Kidney epithelial cell (primary cell): Measurements from ENCODE around the gene SLC51B. TPM values are rescaled to one million over a fixed set of nuclear protein-coding genes. Genes with fewer than 3 reads are reported as not detected.

Source experiments
- DNase-seq: peaks from one replicate; pipeline ENCODE4 v3.0.0-alpha.2; 2010; ENCODE audit warnings: low read depth
- H3K27me3 ChIP-seq: 2 replicates; pipeline ENCODE4 v1.6.0; 2011; ENCODE audit warnings: low read length; ENCODE audit not compliant: control insufficient read depth, insufficient read depth
- H3K36me3 ChIP-seq: 2 replicates; pipeline ENCODE4 v1.5.1; 2011; ENCODE audit warnings: low read length; ENCODE audit not compliant: control insufficient read depth, insufficient read depth
- H3K4me3 ChIP-seq: 2 replicates; pipeline ENCODE4 v1.5.1; 2011; ENCODE audit warnings: low read depth, mild to moderate bottlenecking, control low read depth, low read length
- total RNA-seq: library from RNA; depleted of rRNA; stranded (reverse); fragments of >200 nt; gene quantifications from 2 replicates; pipeline ENCODE4 v1.2.3, GENCODE V29; 2015
- TF ChIP-seq, protein P1 (sequence below): IDR thresholded peaks from 2 replicates; pipeline ENCODE4 v1.5.1; 2011; ENCODE audit warnings: mild to moderate bottlenecking, moderate library complexity, low read length, control low read depth, inconsistent platforms; ENCODE audit not compliant: insufficient read depth, poor library complexity, severe bottlenecking

Gene SLC51B
- total RNA-seq, result not detected in 2 replicates

DNA sequence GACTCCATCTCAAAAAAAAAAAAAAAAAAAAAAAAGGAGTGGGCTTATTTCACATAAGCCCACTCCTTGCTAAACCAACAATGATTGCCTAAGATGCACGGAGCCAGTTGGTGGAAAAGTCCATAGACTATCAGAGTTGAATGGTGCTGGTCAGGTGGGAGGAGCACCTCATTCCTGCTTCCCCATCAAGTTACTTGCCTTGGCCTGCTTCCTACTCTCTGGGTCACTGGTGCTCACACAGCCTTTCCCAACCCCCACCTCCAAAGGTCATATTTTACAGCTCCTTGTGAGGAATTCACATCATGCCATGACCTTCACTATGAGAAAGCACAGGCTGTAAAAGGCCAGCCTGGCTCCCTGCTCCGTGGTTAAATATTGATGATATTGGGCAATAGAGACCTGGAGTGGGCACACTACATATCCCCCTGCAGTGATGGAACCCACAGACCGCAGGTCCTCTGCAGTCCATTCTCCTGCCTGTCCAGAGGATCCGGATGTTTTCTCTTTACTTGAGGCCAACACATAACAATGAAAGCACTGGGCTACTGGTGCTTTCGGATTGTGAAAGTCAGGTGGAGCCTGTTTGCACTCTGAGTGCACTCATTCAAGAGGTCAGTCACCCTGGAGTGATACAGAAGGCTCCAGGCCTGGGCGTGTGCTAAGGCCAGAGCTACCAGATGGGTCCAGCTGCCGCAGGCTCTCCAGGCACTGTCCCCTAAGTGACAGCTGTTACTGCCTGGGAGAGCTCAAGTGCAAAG lies at the start of gene SLC51B:
SLC51B (plus strand) TSS at position 664 of the 758 bp plus-strand sequence. CDS start 4,618 bp downstream, outside the sequence.
- H3K36me3 ChIP-seq, result no peaks in the 10 kb centered on the region
- DNase-seq, result no peak
- peaks cover 2% of the 10 kb centered on the region for H3K27me3 ChIP-seq
- TF ChIP-seq, protein P1, sequence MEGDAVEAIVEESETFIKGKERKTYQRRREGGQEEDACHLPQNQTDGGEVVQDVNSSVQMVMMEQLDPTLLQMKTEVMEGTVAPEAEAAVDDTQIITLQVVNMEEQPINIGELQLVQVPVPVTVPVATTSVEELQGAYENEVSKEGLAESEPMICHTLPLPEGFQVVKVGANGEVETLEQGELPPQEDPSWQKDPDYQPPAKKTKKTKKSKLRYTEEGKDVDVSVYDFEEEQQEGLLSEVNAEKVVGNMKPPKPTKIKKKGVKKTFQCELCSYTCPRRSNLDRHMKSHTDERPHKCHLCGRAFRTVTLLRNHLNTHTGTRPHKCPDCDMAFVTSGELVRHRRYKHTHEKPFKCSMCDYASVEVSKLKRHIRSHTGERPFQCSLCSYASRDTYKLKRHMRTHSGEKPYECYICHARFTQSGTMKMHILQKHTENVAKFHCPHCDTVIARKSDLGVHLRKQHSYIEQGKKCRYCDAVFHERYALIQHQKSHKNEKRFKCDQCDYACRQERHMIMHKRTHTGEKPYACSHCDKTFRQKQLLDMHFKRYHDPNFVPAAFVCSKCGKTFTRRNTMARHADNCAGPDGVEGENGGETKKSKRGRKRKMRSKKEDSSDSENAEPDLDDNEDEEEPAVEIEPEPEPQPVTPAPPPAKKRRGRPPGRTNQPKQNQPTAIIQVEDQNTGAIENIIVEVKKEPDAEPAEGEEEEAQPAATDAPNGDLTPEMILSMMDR, result no peak
- no peak within 1 kb of the TSS for H3K4me3 ChIP-seq

DNA sequence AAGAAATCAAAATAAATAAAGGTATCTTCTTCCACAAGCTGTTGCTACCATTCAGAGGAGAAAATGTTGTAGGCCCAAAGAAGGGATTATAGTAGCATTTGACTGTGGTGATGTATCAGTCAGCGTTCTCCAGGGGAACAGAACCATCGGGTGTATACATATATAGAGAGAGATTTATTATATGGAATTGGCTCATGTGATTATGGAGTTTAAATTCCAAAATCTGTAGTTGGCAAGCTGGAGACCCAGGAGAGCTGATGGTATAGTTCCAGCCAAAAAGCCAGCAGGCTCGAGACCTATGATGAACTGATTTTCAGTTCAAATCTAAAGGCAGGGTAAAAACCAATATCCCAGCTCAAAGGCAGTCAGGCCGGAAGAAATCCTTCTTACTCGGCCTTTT lies 48.1 kb upstream of the SLC51B start:
- TF ChIP-seq, protein P1, result no peak
- Histone ChIP-seq H3K27me3 (no peaks in the 10 kb centered on the region), H3K4me3 (no peak overlapping the region), H3K36me3 (no peaks in the 10 kb centered on the region)
- no peak for DNase-seq

DNA sequence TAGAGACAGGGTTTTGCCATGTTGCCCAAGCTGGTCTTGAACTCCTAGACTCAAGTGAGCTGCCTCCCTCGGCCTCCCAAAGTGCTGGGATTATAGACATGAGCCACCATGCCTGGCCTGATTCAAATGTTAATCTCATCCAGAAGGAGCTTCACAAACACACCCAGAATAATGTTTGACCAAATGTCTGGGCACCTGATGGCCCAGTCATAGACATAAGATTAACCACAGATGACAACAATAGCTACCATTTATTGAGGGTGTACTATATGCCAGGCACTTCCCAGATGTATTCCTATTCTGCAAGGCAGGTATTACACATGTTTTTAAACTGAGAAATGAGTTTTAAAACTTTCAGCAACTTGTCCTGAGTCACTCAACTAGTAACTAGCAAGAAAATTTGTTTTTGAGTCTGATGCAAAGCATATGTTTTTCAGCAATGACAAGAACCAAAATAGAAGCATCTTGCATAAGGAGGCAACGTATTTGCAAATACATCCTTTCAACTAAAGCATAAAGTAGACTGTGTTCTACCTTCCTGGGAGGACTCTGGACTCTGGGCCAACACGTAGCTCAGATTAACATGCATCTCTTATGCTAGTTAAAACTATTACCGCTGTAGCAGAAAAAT lies 47.3 kb upstream of the SLC51B start:
- H3K36me3 ChIP-seq, result no peaks in the 10 kb centered on the region
- TF ChIP-seq, protein P1, result no peak
- no peaks in the 10 kb centered on the region for H3K27me3 ChIP-seq
- no peak for DNase-seq
- no peak overlapping the region for H3K4me3 ChIP-seq

DNA sequence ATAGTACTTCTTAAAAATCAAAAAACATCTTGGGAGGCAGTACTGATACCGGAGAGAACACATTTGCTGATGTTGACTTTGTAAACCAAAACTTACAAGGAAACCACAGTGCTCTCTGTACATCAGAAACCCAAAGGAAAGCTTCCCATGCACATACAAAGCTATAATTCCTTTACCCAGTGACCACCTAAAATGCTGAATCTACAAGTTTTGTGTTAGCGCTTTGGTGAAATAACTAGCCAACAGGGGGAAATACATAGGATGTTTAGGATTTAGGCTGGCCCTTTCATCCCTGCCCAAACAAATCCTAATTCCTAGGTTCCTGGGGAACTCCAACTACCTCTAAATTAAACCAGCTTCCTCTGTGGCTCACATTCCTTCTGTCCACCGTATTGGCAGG lies 40.2 kb upstream of the SLC51B start:
- H3K36me3 ChIP-seq, result no peaks in the 10 kb centered on the region
- no peak for DNase-seq
- H3K4me3 ChIP-seq, result no peak overlapping the region
- no peaks in the 10 kb centered on the region for H3K27me3 ChIP-seq
- TF ChIP-seq, protein P1, result no peak

- no peaks in the 10 kb centered on the region for H3K36me3 ChIP-seq
- no peak for DNase-seq
- no peak overlapping the region for H3K4me3 ChIP-seq
- TF ChIP-seq, protein P1, result no peak
- no peaks in the 10 kb centered on the region for H3K27me3 ChIP-seq
These were observed 38.3 kb upstream of the SLC51B start for GRCh38 chr15:65006876-65007275.
